ENCODE results near the gene OPCML.

- no peak for TF ChIP-seq CTCF (conservative IDR thresholded peaks at IDR 0.05 in 1 of 2, IDR thresholded peaks at IDR 0.05 in 1 of 2; ENCODE audit: extremely low read depth in 1 of 2, insufficient read depth in 1 of 2, low read depth in 1 of 2, low read length in 2 of 2)
- no peak for TF ChIP-seq EZH2 (IDR thresholded peaks at IDR 0.05; ENCODE audit: borderline replicate concordance, low read length)
Observed at GRCh38 chr11:133529807-133530500, 2.3 kb downstream of the OPCML start.

Measured in mammary epithelial cell (primary cell).